Medulla oblongata (tissue), 1 donor: ENCODE measurements around the gene VPS37C.
"Not testable (repeated sequence)": the region's sequence is repeated elsewhere in the genome, so short reads cannot be mapped to it uniquely, and the experiment has no call there.

Source experiments
- DNase-seq: peaks from one replicate; pipeline ENCODE4 v3.0.0-alpha.2; 2015; ENCODE audit errors: extremely low spot score

VPS37C gene

GRCh38 chr11:61174949-61175348 lies 13.7 kb upstream of the VPS37C start:
- DNase-seq: no peak

GRCh38 chr11:61174273-61174672 lies 13.0 kb upstream of the VPS37C start:
- no peak for DNase-seq

- no peak for DNase-seq
Observed at GRCh38 chr11:61173456-61173855, 12.2 kb upstream of the VPS37C start.

GRCh38 chr11:61172888-61173287 lies 11.7 kb upstream of the VPS37C start:
- no peak for DNase-seq

GRCh38 chr11:61172356-61172755 lies 11.1 kb upstream of the VPS37C start:
- DNase-seq: no peak

- DNase-seq: no peak
Observed at GRCh38 chr11:61171907-61172306, 10.7 kb upstream of the VPS37C start.

- no peak for DNase-seq
Observed at GRCh38 chr11:61170566-61170965, 9.3 kb upstream of the VPS37C start.

GRCh38 chr11:61168800-61169199 lies 7.6 kb upstream of the VPS37C start:
- DNase-seq: no peak

- no peak for DNase-seq
Observed at GRCh38 chr11:61168042-61168688, 6.9 kb upstream of the VPS37C start.

GRCh38 chr11:61166331-61166730 lies 5.1 kb upstream of the VPS37C start:
- DNase-seq: not testable (repeated sequence)

- not testable (repeated sequence) for DNase-seq
Observed at GRCh38 chr11:61165785-61166184, 4.6 kb upstream of the VPS37C start.

- no peak for DNase-seq
Observed at GRCh38 chr11:61164606-61165424, 3.6 kb upstream of the VPS37C start.

- DNase-seq: peak; percentile 71
Observed at GRCh38 chr11:61163714-61164605, 2.7 kb upstream of the VPS37C start.

- DNase-seq: no peak
Observed at GRCh38 chr11:61163021-61163420, 1.8 kb upstream of the VPS37C start.

- DNase-seq: peak; percentile 41
Observed at GRCh38 chr11:61162092-61162941, 1.1 kb upstream of the VPS37C start.

- DNase-seq: peak; percentile 22
Observed at GRCh38 chr11:61160487-61161189, 588 bp downstream of the VPS37C start.

- peak; percentile 21 for DNase-seq
Observed at GRCh38 chr11:61158691-61159381, 2.4 kb downstream of the VPS37C start.

- DNase-seq: no peak
Observed at GRCh38 chr11:61157743-61158142, 3.5 kb downstream of the VPS37C start.

- no peak for DNase-seq
Observed at GRCh38 chr11:61155741-61156140, 5.5 kb downstream of the VPS37C start.

GRCh38 chr11:61155312-61155711 lies 5.9 kb downstream of the VPS37C start:
- no peak for DNase-seq
